ENCODE measurements around the gene ERO1A.

Gene ERO1A

DNA sequence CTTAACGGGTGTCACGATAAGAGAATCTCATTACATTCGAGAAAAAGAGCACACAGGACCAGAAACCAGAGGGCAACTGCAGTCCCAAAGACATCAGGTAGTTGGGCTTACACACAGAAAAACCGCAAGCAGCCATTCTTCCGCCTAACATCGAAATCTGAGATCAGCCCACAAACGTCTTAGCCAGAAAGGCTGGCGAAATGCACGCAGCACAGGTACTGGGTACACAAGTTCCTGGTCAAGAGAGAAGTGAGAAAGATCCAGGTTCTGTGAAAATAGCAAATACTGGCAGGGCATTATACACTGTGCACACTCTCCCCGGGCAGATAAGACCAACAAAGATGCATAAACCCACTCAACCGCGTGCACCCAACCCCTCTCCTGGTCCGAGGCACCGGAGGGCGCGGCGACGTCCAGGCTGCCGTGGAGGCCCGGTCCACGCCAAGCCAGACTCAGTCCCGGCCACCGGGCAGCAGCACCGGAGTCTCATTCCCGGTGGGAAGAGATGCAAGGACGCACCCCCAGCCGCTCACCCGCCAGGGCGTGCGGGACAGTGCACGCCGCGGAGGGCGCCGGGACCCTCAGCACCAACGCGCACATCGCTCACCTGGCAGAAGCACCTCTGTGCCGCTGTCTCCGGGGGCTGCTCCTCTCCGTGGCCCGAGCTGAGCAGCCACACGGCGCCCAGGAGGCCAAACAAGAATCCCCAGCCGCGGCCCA is 437 bp downstream of the ERO1A start:
- peak; percentile 22 for DNase-seq (ENCODE audit: low read depth)

DNA sequence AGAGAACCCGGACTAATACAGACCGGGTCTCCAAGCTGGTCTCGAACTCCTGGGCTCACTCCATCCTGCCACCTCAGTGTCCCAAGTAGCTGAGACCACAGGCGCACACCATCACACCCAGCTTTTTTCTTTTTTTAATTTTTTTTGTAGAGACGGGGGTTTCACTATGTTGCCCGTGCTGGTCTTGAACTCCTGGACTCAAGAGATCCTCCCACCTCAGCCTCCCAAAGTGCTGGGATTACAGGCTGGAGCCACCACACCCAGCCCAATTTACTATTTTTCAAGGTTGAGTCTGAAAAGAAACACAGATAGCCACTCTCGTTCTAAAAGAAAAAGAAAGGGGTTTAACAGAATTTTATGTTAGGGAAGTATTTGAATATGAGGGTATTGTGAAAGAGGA is 1.8 kb downstream of the ERO1A start:
- DNase-seq (ENCODE audit: low read depth): no peak

DNA sequence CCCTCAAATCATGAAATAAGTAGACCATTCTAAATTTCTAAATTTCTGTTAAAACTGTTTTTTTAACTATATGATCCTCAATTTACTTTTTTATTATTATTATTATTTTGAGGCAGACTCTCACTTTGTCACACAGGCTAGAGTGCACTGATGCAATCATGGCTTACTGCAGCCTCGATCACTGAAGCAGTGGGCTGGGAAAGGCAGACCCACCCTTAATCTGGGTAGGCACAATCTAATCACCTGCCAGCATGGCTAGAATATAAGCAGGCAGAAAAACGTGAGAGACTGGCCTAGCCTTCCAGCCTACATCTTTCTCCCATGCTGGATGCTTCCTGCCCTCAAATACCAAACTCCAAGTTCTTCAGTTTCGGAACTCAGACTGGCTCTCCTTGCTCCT is 2.3 kb downstream of the ERO1A start:
- no peak for DNase-seq (ENCODE audit: low read depth)

DNA sequence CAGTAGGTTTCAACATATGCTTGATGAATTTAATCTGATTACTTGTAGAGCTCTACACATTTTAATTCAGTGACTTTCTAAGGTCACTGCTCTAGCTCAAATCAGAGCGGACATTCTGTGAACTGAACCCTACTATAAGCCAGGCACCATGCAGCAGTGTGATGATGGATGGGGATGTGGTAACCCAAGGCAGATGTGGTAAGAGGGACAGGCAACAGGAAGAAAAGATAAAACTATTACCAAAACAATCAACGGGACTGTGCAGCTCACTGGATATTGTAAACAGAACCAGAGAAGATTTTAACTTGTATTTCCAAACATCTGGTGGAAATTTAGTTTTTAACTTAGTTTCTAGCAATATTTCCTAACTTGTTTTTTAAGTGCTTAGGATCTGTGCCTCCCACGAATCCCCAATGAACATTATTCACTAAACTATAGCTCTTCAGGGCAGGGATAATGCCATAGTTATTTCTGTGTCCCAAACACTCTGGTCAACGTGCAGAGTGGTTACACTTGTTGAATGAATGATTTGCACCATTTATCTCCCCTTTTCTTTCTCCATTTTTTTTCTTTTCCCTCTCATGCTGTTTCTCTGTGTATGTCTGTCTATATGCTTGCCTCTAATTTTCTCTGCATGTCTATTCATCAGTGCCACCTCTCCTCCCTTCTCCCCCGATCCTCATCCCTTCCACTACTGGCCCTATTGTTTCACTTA is 3.0 kb downstream of the ERO1A start:
- no peak for DNase-seq (ENCODE audit: low read depth)

DNA sequence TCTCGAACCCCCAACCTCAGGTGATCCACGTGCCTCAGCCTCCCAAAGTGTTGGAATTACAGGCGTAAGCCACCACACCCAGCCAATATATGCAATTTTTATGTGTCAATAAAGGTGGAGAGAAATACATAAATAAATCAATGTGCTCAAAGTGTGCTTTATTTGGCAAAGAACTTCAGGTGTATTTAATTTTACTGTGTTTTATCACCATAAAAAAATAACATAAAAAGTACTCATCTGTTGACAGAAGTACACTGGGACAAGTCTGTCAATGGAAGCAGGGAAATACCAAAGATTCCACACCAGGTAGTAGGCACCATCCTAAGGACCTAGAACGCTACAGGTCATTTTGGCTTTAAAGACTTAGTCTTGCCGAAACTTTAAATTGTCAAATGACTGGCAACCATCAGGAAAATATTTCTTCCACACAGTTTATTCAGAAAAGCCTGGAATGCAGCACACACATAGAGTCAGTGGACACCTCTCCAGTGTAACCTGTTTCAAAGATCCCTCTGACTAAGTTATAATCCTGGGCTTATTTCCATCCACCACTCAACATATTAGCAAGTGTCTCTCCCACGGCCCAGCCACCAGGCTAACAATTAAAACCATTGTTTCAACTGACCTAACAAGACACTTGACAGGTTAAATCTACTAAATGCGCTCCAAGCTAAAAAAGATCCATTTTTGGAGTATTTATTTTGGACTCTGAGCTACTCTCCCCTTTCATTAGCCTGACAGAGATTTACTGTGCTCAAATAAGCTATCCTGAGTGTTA is 4.2 kb downstream of the ERO1A start:
- DNase-seq (ENCODE audit: low read depth): no peak

DNA sequence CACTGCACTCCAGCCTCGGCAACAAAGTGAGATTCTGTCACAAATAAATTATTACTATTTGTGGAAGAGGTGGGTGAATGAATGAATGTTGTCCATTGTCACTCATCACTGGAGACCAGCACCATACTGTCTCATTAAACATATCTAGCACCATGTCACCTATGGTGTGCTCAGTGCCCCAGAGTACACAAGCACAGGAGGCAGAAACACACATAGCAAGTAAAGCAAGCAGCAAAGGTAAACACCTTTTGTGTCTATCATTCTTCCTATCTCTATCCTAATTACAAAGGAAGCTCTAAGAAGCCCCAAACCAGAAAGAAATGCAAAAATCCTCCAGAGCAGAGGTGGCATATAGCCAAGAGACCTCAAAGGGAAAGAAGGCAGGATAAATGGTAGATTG is 9.2 kb downstream of the ERO1A start:
- no peak for DNase-seq (ENCODE audit: low read depth)

DNA sequence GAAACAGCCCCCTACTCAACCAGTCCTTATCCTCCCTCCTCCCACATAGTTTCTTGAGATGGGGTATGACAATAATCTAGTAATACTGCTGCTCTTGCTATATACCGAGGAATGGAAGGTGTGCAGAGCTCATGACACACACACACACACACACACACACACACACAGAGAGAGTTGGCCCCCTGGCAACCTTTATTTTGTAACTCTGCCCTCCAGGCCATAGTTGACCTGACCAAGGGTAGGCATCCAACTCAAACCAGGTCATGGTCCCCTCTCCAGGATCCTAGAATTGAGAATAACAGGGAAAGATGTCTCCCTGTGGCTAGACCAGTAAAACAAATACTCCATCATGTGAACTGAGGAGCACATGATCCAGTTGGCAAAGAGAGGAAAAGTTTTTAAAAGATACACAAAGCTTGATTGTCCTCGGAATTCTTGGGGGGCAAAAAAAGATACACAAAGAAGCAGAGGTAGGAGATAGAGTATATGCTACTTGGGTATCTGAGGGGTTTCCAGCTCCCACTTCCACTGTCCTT is 11.3 kb downstream of the ERO1A start:
- DNase-seq (ENCODE audit: low read depth): no peak

DNA sequence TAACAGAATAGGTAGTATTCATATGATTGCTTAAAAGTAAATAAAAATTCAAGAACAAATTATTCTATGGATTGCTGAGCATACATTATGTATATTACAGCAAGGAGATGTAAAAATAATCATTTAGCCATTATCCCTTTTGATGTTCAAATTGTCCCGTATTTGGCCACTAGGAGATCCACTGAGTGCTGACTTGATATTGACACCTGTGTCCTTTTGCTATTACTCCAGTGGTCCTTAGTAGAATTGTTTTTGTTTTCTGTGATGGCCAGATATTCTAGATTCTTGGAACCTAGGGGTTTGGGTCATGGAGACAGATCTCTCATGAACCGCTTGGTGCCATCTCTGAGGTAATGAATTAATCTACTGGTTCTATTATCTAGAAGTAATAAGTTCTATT is 16.8 kb downstream of the ERO1A start:
- no peak for DNase-seq (ENCODE audit: low read depth)

DNA sequence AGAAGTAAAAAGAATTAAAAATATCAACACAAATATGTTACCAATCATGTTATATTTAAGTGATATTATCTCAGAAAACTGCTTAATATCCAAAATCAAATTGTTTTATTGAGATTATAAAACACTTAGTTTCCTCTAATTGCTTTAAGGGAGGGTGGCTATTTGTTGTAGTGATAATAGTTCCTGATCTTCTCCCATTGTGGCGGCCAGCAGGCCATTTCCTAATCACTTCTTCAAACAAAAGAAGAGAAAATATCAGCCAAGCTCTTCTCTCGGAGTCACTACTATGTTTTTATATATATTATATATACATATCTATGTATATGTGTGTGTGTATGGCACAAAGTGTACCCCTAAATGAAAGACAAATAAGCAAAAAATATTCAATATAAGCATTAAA is 31.5 kb downstream of the ERO1A start:
- no peak for DNase-seq (ENCODE audit: low read depth)

DNA sequence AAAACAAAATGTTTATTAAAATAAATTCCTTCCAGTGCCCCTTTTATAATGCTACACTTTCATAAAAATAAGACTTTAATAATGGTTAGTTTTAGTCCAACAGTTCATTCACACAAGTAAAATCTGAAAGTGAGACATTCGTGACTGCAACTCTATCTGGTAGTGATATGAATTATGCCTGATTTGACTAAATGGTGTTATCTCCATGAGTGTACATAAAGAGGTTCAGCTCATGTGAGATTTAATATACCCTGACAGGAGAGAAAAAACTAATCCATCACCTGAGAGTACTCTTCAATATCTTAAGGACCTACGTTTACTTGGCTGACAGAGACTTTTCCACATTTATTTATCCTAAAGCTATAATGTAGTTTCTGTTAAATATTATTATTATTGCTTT is 34.0 kb downstream of the ERO1A start:
- DNase-seq (ENCODE audit: low read depth): no peak

DNA sequence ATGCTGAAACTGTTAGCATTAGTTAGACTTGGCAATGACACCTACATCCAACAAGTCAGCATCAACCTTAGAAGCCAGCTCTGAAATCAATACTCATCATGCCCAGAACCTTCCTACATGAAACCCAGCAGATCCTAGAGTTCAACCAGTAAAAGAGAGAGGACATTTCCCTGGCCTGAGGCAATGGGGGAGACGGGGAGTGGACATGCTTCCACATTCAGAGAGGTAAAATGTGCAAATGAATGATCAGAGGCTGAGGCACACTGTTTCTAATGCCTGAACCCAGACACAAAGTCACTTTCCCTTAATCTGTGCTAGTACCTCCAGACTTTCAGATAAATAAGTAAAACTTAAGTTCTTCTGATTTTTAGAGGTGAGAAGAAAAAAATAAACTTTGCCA is 34.5 kb downstream of the ERO1A start:
- DNase-seq (ENCODE audit: low read depth): no peak

DNA sequence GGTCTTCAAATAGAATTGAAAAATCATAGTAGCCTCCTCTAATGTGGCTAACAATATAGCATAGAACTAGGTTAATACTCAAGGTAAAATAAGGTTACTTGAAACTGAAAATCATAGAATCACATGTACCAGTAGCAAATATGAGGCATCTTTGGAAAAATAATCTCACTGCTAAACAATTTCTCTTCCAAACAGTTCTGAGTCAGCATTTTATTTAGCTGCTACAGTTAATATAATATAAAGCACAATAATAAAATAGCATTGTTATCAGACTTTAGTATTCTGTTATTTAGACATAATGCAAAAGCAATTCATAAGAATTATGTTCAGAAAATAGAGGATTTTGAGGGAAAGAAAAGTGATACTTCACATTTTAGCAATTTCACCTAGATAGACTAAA is 35.0 kb downstream of the ERO1A start:
- no peak for DNase-seq (ENCODE audit: low read depth)

DNA sequence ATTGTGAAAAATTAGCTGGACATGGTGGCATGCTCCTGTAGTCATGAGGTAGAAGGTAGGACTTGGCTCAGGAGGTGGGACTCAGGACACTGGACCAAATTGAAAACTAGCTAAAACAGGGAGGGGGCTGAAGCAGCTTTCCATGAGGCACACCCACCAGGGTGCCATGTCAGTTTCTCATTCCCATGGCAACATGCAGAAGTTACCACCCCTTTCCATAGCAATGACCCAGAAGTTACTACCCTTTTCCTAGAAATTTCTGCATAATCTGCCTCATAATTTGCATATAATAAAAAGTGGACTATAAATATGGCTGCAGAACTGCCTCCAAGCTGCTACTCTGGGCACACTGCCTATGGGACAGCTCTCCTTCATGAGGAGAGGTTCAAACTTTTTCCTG is 38.5 kb downstream of the ERO1A start:
- no peak for DNase-seq (ENCODE audit: low read depth)

DNA sequence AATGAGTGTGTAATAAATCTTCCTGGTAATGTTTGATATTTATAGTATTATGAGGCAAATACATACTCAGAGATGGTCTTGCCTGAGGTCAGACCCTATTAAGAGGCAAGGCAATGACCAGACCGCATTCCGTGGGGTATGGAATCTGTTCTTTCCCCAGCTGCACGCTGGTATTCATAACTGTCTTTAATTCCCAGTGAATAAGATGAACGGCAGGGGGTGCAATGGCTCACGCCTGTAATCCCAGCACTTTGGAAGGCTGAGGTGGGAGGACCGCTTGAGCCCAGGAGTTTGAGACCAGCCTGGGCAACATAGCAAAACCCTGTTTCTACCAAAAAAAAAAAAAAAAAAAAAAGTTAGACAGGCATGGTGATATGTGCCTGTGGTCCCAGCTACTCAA is 44.6 kb downstream of the ERO1A start:
- no peak for DNase-seq (ENCODE audit: low read depth)

DNA sequence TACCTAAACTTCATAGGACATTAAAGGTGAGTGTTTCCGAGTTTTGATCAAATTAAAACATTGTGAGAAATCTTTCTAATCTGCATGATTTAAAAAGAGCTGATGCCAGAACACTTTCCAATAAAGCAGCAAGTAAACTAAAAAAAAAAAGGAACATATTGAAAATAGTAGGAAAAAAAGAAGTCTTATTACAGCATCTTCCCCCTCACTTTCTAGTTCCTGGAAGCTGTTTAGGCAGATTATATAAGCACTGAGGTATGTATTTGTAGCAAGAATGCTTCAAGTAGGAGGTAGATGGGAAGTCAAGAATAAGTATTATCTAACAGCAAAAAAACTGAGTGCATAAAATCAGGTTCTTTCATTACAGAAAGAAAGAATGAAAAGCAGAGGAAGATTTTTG is 45.8 kb downstream of the ERO1A start:
- DNase-seq (ENCODE audit: low read depth): no peak

DNA sequence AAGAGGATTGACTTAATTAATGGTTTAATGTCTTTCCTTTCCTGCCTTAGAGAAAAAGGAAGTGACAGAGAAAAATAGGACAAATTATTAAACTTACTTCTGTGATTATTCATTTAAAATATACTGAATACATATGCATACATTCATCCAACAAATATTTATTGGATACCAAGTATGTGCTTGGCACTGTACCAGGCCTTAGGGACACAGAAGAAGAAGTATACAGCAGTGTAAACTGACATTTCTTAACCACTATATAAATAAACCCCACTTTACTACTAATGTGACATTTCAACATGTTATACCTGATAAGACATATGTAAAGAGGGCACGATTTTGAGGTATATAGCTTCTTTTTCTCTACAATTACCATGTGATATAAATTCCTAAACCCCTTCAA is 53.6 kb downstream of the ERO1A start:
- no peak for DNase-seq (ENCODE audit: low read depth)

DNA sequence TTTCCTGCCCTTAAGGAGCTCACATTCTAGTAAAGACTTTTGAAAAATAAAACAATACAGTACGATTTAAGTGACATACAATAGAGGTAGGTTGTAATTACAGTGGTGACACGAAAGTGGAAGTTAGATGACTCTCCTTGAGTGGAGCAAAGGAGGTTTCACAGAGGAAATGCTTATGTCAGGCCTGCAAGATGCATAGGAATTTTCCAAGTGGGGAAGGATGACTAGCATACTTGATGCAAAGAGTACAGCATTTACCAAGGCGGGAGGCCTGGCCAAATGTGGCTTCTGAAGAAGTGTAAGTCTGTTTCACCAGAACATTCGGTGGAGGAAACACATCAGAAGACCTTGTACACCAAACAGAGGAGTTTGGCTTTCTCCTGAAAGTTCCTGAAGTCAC is 55.2 kb downstream of the ERO1A start:
- no peak for DNase-seq (ENCODE audit: low read depth)

DNA sequence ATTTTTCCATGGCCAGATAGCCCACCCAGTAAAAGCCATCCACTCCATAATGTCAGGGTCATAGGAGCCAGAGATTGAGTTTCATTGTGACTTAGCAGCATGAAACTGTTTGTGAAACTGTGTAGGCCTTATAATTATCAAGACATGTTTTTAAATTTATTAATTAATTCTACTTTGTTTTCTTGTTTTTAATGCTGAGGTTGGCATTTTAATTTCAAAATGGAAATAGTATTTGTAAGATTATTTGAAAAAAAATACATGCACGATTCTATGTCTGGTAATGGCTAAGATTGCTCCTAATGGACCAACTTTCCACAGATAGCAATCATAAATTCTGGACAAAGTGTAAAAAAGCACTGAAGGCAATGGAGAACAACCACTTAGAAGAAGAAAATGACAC is 75.7 kb downstream of the ERO1A start:
- no peak for DNase-seq (ENCODE audit: low read depth)

DNA sequence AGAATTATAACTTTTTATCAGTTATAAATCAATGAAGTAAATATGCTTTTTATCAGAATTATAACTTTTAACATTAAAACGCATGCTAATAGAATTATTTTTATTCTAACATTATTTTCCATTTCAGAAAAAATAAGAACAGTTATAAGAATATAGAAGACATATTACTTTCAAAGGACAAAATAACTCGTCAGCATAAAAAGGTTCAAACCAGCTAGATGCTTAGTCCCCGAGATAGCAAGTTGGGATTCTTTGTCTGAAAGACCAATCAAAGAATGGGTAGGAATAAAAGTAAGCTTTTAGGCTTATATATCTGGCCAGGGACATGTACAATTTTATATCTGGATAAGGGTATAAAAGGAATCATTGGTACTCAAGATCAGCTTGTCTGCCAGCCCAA is 76.8 kb downstream of the ERO1A start:
- no peak for DNase-seq (ENCODE audit: low read depth)

DNA sequence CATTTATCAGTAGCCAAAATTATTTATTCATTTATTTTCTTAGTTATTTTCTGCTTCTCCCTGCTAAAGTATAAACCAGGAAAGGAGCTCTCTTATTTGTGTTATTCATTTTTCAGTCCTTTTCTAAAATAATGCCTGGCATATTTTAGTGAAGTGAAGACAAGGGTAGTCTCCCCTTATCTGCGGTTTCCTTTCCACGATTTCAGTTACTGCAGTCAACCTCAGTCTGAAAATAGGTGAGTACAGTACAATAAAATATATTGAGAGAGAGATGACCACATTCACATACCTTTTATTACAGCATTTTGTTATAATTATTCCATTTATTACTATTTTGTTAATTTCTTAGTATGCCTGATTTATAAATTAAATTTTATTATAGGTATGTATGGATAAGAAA is 85.2 kb downstream of the ERO1A start:
- DNase-seq (ENCODE audit: low read depth): no peak

DNA sequence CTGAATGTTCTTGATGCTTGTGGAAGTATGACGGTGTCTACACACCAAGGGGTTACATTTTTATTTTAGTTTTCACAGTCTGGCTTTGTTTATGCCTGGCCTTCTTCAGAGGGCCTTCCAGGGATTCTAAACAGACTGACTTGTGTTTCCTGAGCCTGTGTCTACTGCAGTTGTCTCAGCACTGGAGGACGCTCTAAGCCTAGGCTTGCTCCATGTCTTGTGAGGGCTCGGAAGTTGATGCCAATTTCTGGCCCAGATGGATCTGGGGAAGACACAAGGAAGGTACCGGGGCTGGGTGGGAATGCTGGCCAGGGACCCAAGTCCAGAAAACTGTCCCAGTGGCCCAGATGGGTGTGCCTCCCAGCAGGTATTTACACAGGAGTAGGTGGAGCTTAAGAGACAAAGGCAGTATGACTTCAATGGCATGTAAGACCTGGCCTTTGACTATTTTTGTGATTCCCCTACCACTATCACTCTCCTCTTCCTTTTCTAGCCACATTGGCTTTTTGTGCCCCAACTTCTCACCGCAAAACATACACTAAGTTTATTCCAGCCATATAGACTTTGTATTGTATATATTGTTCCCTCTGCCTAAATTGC is 85.8 kb downstream of the ERO1A start:
- DNase-seq (ENCODE audit: low read depth): no peak

DNA sequence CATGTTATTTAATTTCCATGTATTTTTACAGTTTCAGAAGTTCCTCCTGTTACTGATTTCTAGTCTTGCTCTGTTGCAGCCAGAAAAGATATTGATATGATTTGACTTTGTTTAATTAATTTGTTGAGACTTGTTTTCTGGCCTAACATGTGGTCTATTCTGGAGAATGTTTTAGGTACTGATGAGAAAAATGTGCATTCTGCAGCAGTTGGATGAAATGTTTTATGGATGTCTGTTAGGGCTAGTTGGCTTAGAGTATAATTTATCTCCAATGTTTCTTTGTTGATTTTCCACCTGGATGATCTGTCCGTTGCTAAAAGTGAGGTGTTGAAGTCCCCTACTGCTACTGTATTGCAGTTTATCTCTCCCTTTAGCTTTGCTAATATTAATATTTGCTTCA is 88.3 kb downstream of the ERO1A start:
- DNase-seq (ENCODE audit: low read depth): no peak

DNA sequence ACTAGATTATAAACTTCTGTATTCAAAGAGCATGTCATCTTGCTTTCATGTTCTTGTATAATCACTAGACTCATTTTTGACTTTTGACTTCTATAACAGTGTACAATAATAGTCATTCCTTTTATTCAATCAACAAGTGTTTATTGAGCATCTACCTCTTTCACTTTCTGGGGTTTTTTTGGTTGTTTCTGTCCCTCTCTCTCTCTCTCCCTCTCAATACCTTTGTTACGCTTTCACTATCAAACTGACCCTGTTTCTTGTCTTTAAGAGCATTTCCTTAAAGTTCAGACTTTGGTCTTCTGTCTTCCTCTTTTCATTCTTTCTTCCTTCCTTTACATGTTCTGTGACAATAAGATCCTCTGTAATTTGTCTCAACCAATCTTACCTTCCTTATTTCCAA is 93.2 kb downstream of the ERO1A start:
- no peak for DNase-seq (ENCODE audit: low read depth)

All from stimulated activated CD4-positive, alpha-beta T cell treated with anti-CD3 and anti-CD28 coated beads, Interleukin-2, amount 100 ng/mL, for 4 hours (primary cell).